Stomach smooth muscle (tissue), 2 donors: ENCODE data around the gene TBCA.

Source experiments
- H3K27ac ChIP-seq: one replicate; pipeline ENCODE4 v1.7.0; 2013; ENCODE audit warnings: mild to moderate bottlenecking, low read length, inconsistent platforms
- H3K27me3 ChIP-seq, 2 donors: one replicate each; pipeline ENCODE4 v1.7.0; 2013; ENCODE audit warnings: low read length in 2 of 2; ENCODE audit not compliant: insufficient read depth in 2 of 2, control insufficient read depth in 1 of 2
- H3K36me3 ChIP-seq, 2 donors: one replicate each; pipeline ENCODE4 v1.7.0; 2013; ENCODE audit warnings: low read length in 2 of 2; ENCODE audit not compliant: control insufficient read depth in 2 of 2, insufficient read depth in 2 of 2
- H3K4me1 ChIP-seq: one replicate; pipeline ENCODE4 v1.7.0; 2013; ENCODE audit warnings: low read length; ENCODE audit not compliant: control insufficient read depth, insufficient read depth
- H3K4me3 ChIP-seq, 2 donors: one replicate each; pipeline ENCODE4 v1.7.0; 2013; ENCODE audit warnings: low read length in 2 of 2
- H3K9ac ChIP-seq, 2 donors: one replicate each; pipeline ENCODE4 v1.7.0; 2013; ENCODE audit warnings: low read length in 2 of 2, mild to moderate bottlenecking in 1 of 2
- H3K9me3 ChIP-seq, 2 donors: one replicate each; pipeline ENCODE4 v1.7.0; 2013; ENCODE audit warnings: low read length in 2 of 2; ENCODE audit not compliant: control insufficient read depth in 2 of 2
- donor health status: healthy.
- donor health status: Pancreatic carcinoma.

Gene TBCA

DNA sequence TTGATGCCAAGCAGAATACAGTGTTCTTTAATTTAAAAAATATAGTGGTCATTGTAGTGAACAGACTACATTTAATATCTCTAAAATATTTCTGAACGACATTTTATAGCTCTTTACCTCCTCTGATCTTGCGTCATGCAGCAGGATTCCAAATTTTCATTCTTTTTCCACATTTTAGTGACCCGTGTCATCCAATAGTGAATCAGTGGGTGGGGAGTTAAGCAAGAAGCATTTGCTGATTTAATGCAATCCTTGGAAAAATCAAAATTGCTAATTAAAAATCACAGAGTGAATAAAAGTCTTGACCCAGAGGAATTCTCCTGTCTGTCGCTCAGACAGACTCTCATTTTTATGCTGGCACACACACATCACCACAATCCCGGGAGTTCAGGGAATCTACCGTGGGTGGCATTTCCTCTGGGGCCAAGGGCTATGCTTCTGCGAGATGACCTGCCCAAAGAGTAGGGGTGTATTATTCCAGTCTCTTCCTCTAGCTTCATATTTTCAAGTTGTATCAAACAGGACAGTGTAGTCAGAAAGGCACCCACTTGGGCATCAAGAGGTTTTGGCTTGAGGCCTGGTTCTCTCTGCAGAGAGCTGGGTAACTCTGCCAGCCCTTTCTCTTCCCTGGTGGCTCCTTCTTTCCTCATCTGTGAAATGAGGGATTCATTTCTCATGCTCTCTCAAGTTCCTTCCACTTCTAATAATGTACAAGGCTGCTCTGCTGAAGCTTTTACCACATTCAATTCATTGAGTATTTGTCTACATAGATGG is 112.9 kb downstream of the TBCA start:
- Histone ChIP-seq H3K27me3 (peaks cover 0 to 8% of the 10 kb centered on the region in 2 donors), H3K36me3 (no peaks in the 10 kb centered on the region), H3K9ac (no peak overlapping the region), H3K9me3 (peaks cover 0 to 4% of the 10 kb centered on the region in 2 donors), H3K4me1 (no peaks in the 10 kb centered on the region), H3K27ac (no peak overlapping the region), H3K4me3 (no peak overlapping the region)

DNA sequence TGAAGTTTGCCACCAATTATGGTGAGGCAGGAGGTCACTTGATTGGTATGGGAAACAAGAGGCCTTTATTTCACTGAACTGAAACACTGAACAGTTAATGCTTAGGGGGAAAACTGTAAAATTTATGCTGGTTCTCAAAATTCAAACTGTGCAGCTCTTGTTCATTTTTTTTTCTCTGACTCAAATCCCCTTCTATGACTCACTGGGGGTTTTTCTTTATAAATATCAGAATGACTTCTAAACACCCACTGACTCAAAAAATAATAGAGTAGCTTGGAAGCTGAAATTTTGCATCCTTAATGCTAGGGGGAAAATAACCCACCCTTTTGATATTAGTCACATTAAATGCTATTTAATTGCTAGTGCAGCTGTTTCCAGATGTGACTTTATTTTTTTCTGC is 113.5 kb downstream of the TBCA start:
- H3K9me3 ChIP-seq, result peaks cover 0 to 4% of the 10 kb centered on the region in 2 donors
- H3K4me3 ChIP-seq, result no peak overlapping the region
- no peaks in the 10 kb centered on the region for H3K36me3 ChIP-seq
- H3K9ac ChIP-seq, result no peak overlapping the region
- peaks cover 0 to 8% of the 10 kb centered on the region in 2 donors for H3K27me3 ChIP-seq
- H3K4me1 ChIP-seq, result no peaks in the 10 kb centered on the region
- no peak overlapping the region for H3K27ac ChIP-seq

DNA sequence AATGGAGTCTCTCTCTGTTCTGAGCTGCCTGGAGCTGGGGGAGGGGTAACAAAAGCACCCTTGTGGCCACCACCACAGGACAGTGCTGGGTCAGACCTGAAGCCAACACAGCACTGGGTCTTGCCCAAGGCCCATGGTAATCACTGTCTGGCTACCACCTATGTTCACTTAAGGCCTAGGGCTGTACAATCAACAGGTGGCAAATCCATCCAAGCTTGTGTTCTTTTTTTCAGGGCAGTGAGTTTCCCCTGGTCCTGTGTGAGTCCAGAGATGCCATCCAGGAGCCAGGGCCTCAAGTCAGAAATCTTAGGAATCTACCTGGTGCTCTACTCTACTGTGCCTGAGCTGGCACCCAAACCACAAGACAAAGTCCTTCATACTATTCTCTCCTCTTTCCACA is 117.5 kb downstream of the TBCA start:
- H3K27ac ChIP-seq, result no peak overlapping the region
- H3K4me3 ChIP-seq, result no peak overlapping the region
- peaks cover 5 to 6% of the 10 kb centered on the region in 2 donors for H3K27me3 ChIP-seq
- H3K9ac ChIP-seq, result no peak overlapping the region
- H3K9me3 ChIP-seq, result peaks cover 0 to 4% of the 10 kb centered on the region in 2 donors
- no peaks in the 10 kb centered on the region for H3K4me1 ChIP-seq
- H3K36me3 ChIP-seq, result no peaks in the 10 kb centered on the region

DNA sequence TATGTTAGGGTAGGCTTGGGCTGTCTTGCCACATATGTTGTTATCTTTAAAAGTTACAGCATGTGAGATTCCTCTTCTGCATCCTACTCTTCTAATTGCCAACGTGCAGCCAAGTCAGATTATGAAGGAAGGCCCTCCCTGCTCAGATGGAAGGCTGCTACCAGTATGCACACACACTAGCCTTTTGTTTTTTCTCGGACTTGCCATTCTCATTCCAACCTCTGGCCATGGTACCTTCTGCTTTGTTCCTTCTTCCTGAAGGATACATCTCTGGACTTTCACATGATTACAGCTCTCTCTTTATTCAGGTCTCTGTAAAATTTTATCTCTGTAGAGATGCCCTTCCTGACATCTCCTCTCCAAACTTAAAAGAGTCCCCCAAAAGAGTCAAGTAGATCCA is 124.8 kb downstream of the TBCA start:
- no peak overlapping the region for H3K27ac ChIP-seq
- peaks cover 4 to 16% of the 10 kb centered on the region in 2 donors for H3K27me3 ChIP-seq
- H3K9ac ChIP-seq, result no peak overlapping the region
- no peaks in the 10 kb centered on the region for H3K9me3 ChIP-seq
- H3K4me1 ChIP-seq, result no peaks in the 10 kb centered on the region
- no peak overlapping the region for H3K4me3 ChIP-seq
- H3K36me3 ChIP-seq, result no peaks in the 10 kb centered on the region

DNA sequence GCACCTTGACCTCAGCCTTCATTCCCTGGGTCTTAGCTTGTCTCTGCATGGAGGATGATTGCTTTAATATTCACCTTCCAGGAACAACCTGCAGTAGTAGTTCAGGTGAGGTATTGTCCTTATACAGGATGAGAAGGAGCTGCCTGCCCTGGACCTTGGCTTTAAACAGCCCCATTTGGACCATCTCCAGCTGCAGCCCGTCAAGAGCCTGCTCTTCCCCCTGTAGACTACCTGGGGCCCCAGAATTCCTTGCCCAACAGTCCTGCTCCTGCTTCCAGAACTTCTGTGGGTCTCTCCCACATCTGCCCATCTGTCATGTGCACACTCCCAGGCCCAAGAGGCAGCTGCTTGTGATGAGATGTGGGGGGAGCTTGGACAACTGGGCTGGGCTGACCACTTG is 125.5 kb downstream of the TBCA start:
- no peak overlapping the region for H3K4me3 ChIP-seq
- H3K36me3 ChIP-seq, result no peaks in the 10 kb centered on the region
- no peak overlapping the region for H3K9ac ChIP-seq
- H3K27me3 ChIP-seq, result peaks cover 9 to 23% of the 10 kb centered on the region in 2 donors
- H3K4me1 ChIP-seq, result no peaks in the 10 kb centered on the region
- H3K9me3 ChIP-seq, result no peaks in the 10 kb centered on the region
- H3K27ac ChIP-seq, result no peak overlapping the region

DNA sequence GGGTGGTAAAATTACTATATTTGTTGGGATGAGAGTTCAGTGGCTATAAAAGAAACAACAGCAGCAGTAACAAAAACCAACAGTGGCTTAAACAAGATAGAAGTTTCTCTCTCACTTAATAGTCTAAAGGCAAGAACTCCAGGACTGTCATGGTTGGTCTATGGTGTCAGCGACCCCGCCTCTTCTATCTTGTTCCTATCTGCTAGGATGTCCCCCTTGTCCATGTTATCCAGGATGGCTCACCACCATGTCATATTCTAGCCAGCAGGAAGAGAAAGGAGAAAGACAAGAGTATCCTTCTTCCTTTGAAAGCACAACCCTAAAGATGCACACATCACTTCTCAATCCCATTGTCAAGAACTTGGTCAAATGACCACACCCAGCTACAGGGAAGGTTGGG is 126.4 kb downstream of the TBCA start:
- no peak overlapping the region for H3K27ac ChIP-seq
- H3K9ac ChIP-seq, result no peak overlapping the region
- H3K27me3 ChIP-seq, result peaks cover 11 to 29% of the 10 kb centered on the region in 2 donors
- H3K4me3 ChIP-seq, result no peak overlapping the region
- no peaks in the 10 kb centered on the region for H3K9me3 ChIP-seq
- H3K36me3 ChIP-seq, result no peaks in the 10 kb centered on the region
- H3K4me1 ChIP-seq, result peaks cover 6% of the 10 kb centered on the region

DNA sequence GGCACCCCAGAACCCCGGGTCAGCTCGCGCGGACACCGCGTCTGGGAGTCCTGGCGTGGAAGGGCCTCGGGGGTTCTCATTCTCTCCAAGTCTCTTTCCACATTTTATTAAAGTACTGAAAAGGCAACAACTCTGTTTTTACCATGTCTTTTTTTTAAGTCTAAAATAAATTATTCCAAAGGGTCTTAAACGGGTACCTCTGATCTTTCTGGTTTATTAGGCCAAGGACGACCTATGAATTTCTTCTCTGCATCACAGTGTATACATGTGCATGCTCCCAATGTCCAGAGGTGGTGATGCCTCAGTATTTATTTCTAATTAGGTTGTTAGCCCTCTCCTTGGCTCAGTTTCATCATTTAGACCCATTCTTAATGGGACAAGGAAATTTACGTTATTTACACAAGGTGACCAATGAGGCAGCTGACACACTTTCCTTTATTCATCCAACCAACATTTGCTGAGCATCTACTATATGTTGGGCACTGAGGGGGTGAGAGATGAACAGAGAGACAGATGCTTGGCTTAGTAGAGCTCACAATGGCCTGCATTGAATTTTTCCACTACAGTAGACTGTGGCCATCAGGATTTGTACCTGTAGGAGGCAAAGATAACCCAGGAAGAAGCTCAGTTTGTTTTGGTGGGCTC is 130.0 kb downstream of the TBCA start:
- H3K9ac ChIP-seq, result no peak overlapping the region
- no peaks in the 10 kb centered on the region for H3K36me3 ChIP-seq
- H3K27me3 ChIP-seq, result peaks cover 44 to 58% of the 10 kb centered on the region in 2 donors
- peak overlapping the region in 1 of 2 donors; percentile 29 for H3K4me3 ChIP-seq
- H3K4me1 ChIP-seq, result peaks cover 12% of the 10 kb centered on the region
- no peak overlapping the region for H3K27ac ChIP-seq
- H3K9me3 ChIP-seq, result no peaks in the 10 kb centered on the region

DNA sequence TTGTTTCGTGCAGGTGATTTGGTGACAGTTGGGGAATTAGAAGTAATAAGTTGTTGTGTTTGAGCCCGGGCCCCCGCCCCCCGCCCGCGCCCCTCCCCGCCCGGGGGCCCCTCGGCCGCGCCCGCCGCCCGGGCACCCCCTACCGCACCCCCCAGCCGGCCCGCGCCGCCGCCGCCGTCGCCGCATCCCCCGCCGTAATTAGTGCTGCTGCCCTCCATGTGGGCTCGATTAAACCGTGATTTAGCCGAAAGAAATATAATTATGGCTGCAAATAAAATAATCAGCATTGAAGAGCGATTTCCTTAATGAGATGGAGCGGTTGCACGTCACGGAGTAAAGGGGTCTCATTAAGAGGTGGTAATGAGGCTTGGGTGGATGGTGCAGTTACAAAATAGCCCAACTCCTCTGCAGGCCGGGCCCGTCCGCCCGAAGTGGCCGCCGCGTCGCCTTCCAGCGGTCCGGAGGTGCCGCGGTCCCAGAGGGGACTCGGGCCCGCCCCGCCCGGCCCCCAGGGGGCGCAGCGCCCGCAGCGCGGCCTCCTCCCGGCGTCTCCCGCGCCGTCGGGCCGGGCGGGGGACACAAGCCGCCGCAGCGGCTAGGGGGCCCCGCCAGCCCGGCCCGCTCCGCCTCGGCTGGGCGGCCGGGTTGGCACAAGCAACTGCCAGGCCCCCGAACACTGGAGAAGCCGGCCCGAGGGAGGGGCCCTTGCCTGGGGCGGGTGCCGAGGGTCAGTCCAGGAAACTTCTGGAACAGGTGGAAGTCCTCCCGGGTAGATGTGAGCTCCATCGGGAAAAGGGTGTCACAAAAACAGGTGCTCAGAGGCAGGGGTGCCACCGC is 130.8 kb downstream of the TBCA start:
- Histone ChIP-seq H3K9me3 (no peaks in the 10 kb centered on the region), H3K9ac (no peak overlapping the region), H3K27ac (no peak overlapping the region), H3K4me1 (peaks cover 12% of the 10 kb centered on the region), H3K27me3 (peaks cover 49 to 65% of the 10 kb centered on the region in 2 donors), H3K4me3 (peak overlapping the region in 1 of 2 donors; percentile 66), H3K36me3 (no peaks in the 10 kb centered on the region)

DNA sequence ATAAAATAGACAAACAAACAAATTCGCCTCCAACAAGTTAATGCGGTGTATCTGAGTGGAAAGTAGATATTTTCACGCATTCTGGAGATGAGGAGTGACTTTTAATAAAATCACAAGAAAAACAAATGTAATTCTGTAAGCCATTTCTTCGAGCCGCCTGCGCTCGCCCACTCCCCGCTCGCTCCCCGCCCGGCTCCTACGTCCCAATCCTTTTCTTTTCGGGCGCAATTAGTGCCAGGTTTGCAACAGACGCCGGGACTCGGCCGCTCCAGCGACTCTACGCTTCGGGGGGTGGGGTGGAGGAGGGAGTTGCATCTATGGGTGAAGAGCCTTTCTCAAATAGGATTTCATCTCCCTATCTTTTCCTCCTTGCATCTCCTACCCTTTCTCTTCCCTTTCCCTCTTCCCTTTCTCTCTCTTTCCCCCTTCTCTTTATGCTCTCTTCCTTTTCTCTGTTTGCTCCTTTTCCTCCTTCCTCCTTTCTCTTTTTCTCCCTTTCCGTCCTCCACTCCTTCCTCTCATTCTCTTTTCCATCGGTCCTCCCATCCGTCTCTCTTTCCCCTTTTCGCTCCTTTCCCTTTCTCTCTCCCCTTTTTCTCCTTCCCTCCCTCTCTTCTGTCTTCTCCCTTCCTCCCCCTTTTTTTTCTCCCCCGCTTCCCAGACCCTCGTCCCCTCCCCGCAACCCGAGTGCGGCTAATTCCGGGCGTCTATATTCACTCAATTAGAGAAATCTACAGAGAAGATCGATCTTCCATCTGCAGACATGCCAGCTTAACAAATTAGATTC is 131.6 kb downstream of the TBCA start:
- H3K4me3 ChIP-seq, result no peak overlapping the region
- H3K9me3 ChIP-seq, result no peaks in the 10 kb centered on the region
- no peak overlapping the region for H3K27ac ChIP-seq
- H3K36me3 ChIP-seq, result no peaks in the 10 kb centered on the region
- H3K9ac ChIP-seq, result no peak overlapping the region
- H3K27me3 ChIP-seq, result peaks cover 56 to 73% of the 10 kb centered on the region in 2 donors
- peaks cover 16% of the 10 kb centered on the region for H3K4me1 ChIP-seq
